HEK293T (cell line): ENCODE results near the gene S100Z.

Experiments used
- ARNT ChIP-seq: fragments of 450-650 bp; IDR thresholded peaks from 2 replicates; pipeline ENCODE4 v1.6.1; 2017; ENCODE audit warnings: mild to moderate bottlenecking
- BHLHE40 ChIP-seq: fragments of 450-650 bp; IDR thresholded peaks from 2 replicates; pipeline ENCODE4 v1.6.1; 2016; ENCODE audit warnings: mild to moderate bottlenecking, moderate library complexity, borderline replicate concordance
- ELF4 ChIP-seq: fragments of 450-650 bp; IDR thresholded peaks from 2 replicates; pipeline ENCODE4 v1.6.1; 2017; ENCODE audit warnings: antibody characterized with exemption
- FOXA1 ChIP-seq: fragments of 450-650 bp; IDR thresholded peaks from 2 replicates; pipeline ENCODE4 v1.6.1; 2016; ENCODE audit warnings: mild to moderate bottlenecking
- FOXK2 ChIP-seq: fragments of 450-650 bp; IDR thresholded peaks from 2 replicates; pipeline ENCODE4 v1.6.1; 2016; ENCODE audit warnings: mild to moderate bottlenecking
- FOXM1 ChIP-seq: fragments of 450-650 bp; IDR thresholded peaks from 2 replicates; pipeline ENCODE4 v1.6.1; 2017; ENCODE audit warnings: mild to moderate bottlenecking, borderline replicate concordance
- L3MBTL2 ChIP-seq: fragments of 450-650 bp; conservative IDR thresholded peaks from 2 replicates; pipeline ENCODE4 v1.6.1; 2016; ENCODE audit warnings: mild to moderate bottlenecking
- LEF1 ChIP-seq: fragments of 450-650 bp; IDR thresholded peaks from 2 replicates; pipeline ENCODE4 v1.6.1; 2017; ENCODE audit warnings: mild to moderate bottlenecking, borderline replicate concordance
- NFRKB ChIP-seq: fragments of 450-650 bp; IDR thresholded peaks from 2 replicates; pipeline ENCODE4 v1.6.1; 2016; ENCODE audit warnings: mild to moderate bottlenecking, moderate library complexity
- PKNOX1 ChIP-seq: fragments of 450-650 bp; IDR thresholded peaks from 2 replicates; pipeline ENCODE4 v1.6.1; 2016
- SP1 ChIP-seq: fragments of 450-650 bp; IDR thresholded peaks from 2 replicates; pipeline ENCODE4 v1.6.1; 2017
- SUZ12 ChIP-seq: fragments of 450-650 bp; IDR thresholded peaks from 2 replicates; pipeline ENCODE4 v1.6.1; 2016; ENCODE audit warnings: mild to moderate bottlenecking
- TARDBP ChIP-seq: fragments of 450-650 bp; IDR thresholded peaks from 2 replicates; pipeline ENCODE4 v1.6.1; 2016
- ZNF384 ChIP-seq: fragments of 450-650 bp; IDR thresholded peaks from 2 replicates; pipeline ENCODE4 v1.6.1; 2016

GRCh38 chr5:76943006-76943405 is 93.2 kb downstream of the S100Z start:
- no peak for TF ChIP-seq SP1
- no peak for TF ChIP-seq TARDBP
- TF ChIP-seq SUZ12: no peak
- no peak for TF ChIP-seq L3MBTL2
- no peak for TF ChIP-seq PKNOX1
- TF ChIP-seq LEF1: no peak
- no peak for TF ChIP-seq BHLHE40
- TF ChIP-seq FOXK2: no peak
- no peak for TF ChIP-seq ARNT
- no peak for TF ChIP-seq FOXM1
- no peak for TF ChIP-seq ELF4
- TF ChIP-seq NFRKB: no peak
- no peak for TF ChIP-seq ZNF384
- TF ChIP-seq FOXA1: no peak
